ENCODE data around the gene RNASEH2A.
A peak's percentile ranks its signal among the peaks of the same experiment; 100 is the strongest.

RNASEH2A gene

GRCh38 chr19:12806242-12807081, at the start of gene RNASEH2A:
TSS of gene RNASEH2A (plus strand) at chr19:12806584. CDS start at chr19:12806674, 90 bp downstream.
- no peak for TF ChIP-seq BACH2 (CRISPR knock-in tag; IDR thresholded peaks at IDR 0.05; ENCODE audit: borderline replicate concordance)
- peak; percentile 94 for ATAC-seq

GRCh38 chr19:12757544-12758274, 48.7 kb upstream of the RNASEH2A start:
- ATAC-seq = peak; percentile 96
- no peak for TF ChIP-seq PATZ1 (CRISPR knock-in tag; IDR thresholded peaks at IDR 0.05; ENCODE audit: borderline replicate concordance)
- TF ChIP-seq POU6F1 (CRISPR knock-in tag; IDR thresholded peaks at IDR 0.05; ENCODE audit: borderline replicate concordance, low read depth) = 0 out of 2 replicates have a peak, but pooled peaks have one; percentile 19
- TF ChIP-seq CSDC2 (CRISPR knock-in tag; IDR thresholded peaks at IDR 0.05) = no peak
- no peak for TF ChIP-seq ZNF565 (CRISPR knock-in tag; conservative IDR thresholded peaks at IDR 0.05; ENCODE audit: low read depth)
- no peak for TF ChIP-seq CREB5 (CRISPR knock-in tag; IDR thresholded peaks at IDR 0.05; ENCODE audit: low read depth)
- no peak for TF ChIP-seq RARB (CRISPR knock-in tag; IDR thresholded peaks at IDR 0.05)
- no peak for TF ChIP-seq ISL1 (CRISPR knock-in tag; IDR thresholded peaks at IDR 0.05)
- no peak for TF ChIP-seq TOX (CRISPR knock-in tag; IDR thresholded peaks at IDR 0.05; ENCODE audit: borderline replicate concordance)

- TF ChIP-seq CSRNP3 (CRISPR knock-in tag; IDR thresholded peaks at IDR 0.05) (no peak), RARB (CRISPR knock-in tag; IDR thresholded peaks at IDR 0.05) (no peak), ZNF70 (CRISPR knock-in tag; IDR thresholded peaks at IDR 0.05) (no peak), OSR1 (CRISPR knock-in tag; IDR thresholded peaks at IDR 0.05) (no peak), ZFP3 (CRISPR knock-in tag; IDR thresholded peaks at IDR 0.05) (no peak), CREB5 (CRISPR knock-in tag; IDR thresholded peaks at IDR 0.05; ENCODE audit: low read depth) (no peak), POU6F1 (CRISPR knock-in tag; IDR thresholded peaks at IDR 0.05; ENCODE audit: borderline replicate concordance, low read depth) (no peak)
- no peak for ATAC-seq
These were observed 46.7 kb upstream of the RNASEH2A start for GRCh38 chr19:12759686-12760085.

- no peak for TF ChIP-seq PPARA (CRISPR knock-in tag; IDR thresholded peaks at IDR 0.05; ENCODE audit: borderline replicate concordance)
- ATAC-seq = no peak
These were observed 43.3 kb upstream of the RNASEH2A start for GRCh38 chr19:12763100-12763499.
